ENCODE results near the gene TTC21B.
"Not testable (repeated sequence)": the region's sequence is repeated elsewhere in the genome, so short reads cannot be mapped to it uniquely, and the experiment has no call there.

The TTC21B gene

GRCh38 chr2:165953655-165954606 lies at the start of gene TTC21B:
Gene TTC21B, minus strand, starts transcription at chr2:165953776. Its CDS starts 71 bp downstream, at chr2:165953705.
- DNase-seq (ENCODE audit: low spot score), result peak; percentile 94

- no peak for DNase-seq (ENCODE audit: low spot score)
Measured at GRCh38 chr2:166000401-166000800, 46.8 kb upstream of the TTC21B start.

- DNase-seq (ENCODE audit: low spot score), result no peak
Measured at GRCh38 chr2:165990846-165991245, 37.3 kb upstream of the TTC21B start.

- no peak for DNase-seq (ENCODE audit: low spot score)
Measured at GRCh38 chr2:165989851-165990250, 36.3 kb upstream of the TTC21B start.

GRCh38 chr2:165985120-165985519 lies 31.5 kb upstream of the TTC21B start:
- no peak for DNase-seq (ENCODE audit: low spot score)

GRCh38 chr2:165972161-165972560 lies 18.6 kb upstream of the TTC21B start:
- DNase-seq (ENCODE audit: low spot score), result not testable (repeated sequence)

GRCh38 chr2:165970663-165971062 lies 17.1 kb upstream of the TTC21B start:
- DNase-seq (ENCODE audit: low spot score), result no peak

GRCh38 chr2:165969227-165969626 lies 15.7 kb upstream of the TTC21B start:
- no peak for DNase-seq (ENCODE audit: low spot score)

- no peak for DNase-seq (ENCODE audit: low spot score)
Measured at GRCh38 chr2:165967746-165968145, 14.2 kb upstream of the TTC21B start.

GRCh38 chr2:165961818-165962217 lies 8.2 kb upstream of the TTC21B start:
- DNase-seq (ENCODE audit: low spot score), result no peak

- no peak for DNase-seq (ENCODE audit: low spot score)
Measured at GRCh38 chr2:165959371-165959770, 5.8 kb upstream of the TTC21B start.

GRCh38 chr2:165958313-165958960 lies 4.9 kb upstream of the TTC21B start:
- DNase-seq (ENCODE audit: low spot score), result no peak

GRCh38 chr2:165957030-165957675 lies 3.6 kb upstream of the TTC21B start:
- DNase-seq (ENCODE audit: low spot score), result no peak

- DNase-seq (ENCODE audit: low spot score), result peak; percentile 53
Measured at GRCh38 chr2:165953306-165953654, 296 bp downstream of the TTC21B start.

- no peak for DNase-seq (ENCODE audit: low spot score)
Measured at GRCh38 chr2:165952741-165953211, 800 bp downstream of the TTC21B start.

- no peak for DNase-seq (ENCODE audit: low spot score)
Measured at GRCh38 chr2:165952085-165952484, 1.5 kb downstream of the TTC21B start.

GRCh38 chr2:165950438-165950837 lies 3.1 kb downstream of the TTC21B start:
- DNase-seq (ENCODE audit: low spot score), result no peak

GRCh38 chr2:165941827-165942226 lies 11.7 kb downstream of the TTC21B start:
- no peak for DNase-seq (ENCODE audit: low spot score)

- no peak for DNase-seq (ENCODE audit: low spot score)
Measured at GRCh38 chr2:165938237-165938636, 15.3 kb downstream of the TTC21B start.

GRCh38 chr2:165933211-165933910 lies 20.2 kb downstream of the TTC21B start:
- no peak for DNase-seq (ENCODE audit: low spot score)

- no peak for DNase-seq (ENCODE audit: low spot score)
Measured at GRCh38 chr2:165927774-165928173, 25.8 kb downstream of the TTC21B start.

- DNase-seq (ENCODE audit: low spot score), result no peak
Measured at GRCh38 chr2:165927353-165927752, 26.2 kb downstream of the TTC21B start.
